Peyer's patch (tissue), 4 donors: ENCODE results near the gene TBXAS1. TPM values are rescaled to one million over a fixed set of nuclear protein-coding genes. Genes with fewer than 3 reads are reported as not detected.

Source experiments
- DNase-seq, 3 donors: peaks; one replicate each; pipeline ENCODE4 v3.0.0-alpha.2; 2017 to 2019
- H3K27ac ChIP-seq, 4 donors: fragments of 200-600 bp; sonication (generic); one replicate each; pipeline ENCODE4 v1.5.1; 2016 to 2019
- H3K27me3 ChIP-seq, 2 donors: fragments of 200-600 bp; sonication (generic); one replicate each; pipeline ENCODE4 v1.5.1; 2019
- H3K36me3 ChIP-seq, 3 donors: fragments of 200-600 bp; sonication (generic); one replicate each; pipeline ENCODE4 v1.5.1; 2016 to 2019
- H3K4me1 ChIP-seq, 4 donors: fragments of 200-600 bp; sonication (generic); one replicate each; pipeline ENCODE4 v1.5.1; 2016 to 2019
- H3K4me3 ChIP-seq, 4 donors: fragments of 200-600 bp; sonication (generic); 1 replicate in 3 of 4; 2 replicates in 1 of 4; pipeline ENCODE4 v1.5.1; 2016 to 2019; ENCODE audit warnings: mild to moderate bottlenecking in 1 of 4
- H3K9me3 ChIP-seq, 4 donors: fragments of 200-600 bp; sonication (generic); one replicate each; pipeline ENCODE4 v1.5.1; 2016 to 2019; ENCODE audit warnings: mild to moderate bottlenecking in 1 of 4
- POLR2A ChIP-seq, 2 donors: fragments of 450-650 bp; IDR thresholded peaks; one replicate each; pipeline ENCODE4 v1.5.1; 2017; ENCODE audit warnings: antibody characterized with exemption in 2 of 2, mild to moderate bottlenecking in 2 of 2, moderate library complexity in 2 of 2
- total RNA-seq, 4 donors: library from RNA; depleted of rRNA; stranded (reverse); fragments of >200 nt; gene quantifications; one replicate each; pipeline ENCODE4 v1.1.0, GENCODE V29; 2016
- TF ChIP-seq, protein P1 (sequence below), 6 experiments: fragments of 450-650 bp in 4 of 6; fragments of 200-600 bp in 2 of 6; sonication (generic) in 1 of 6; IDR thresholded peaks; one replicate each; pipeline ENCODE4 v1.5.1; 2017 to 2019; ENCODE audit warnings: antibody characterized with exemption in 6 of 6, mild to moderate bottlenecking in 3 of 6, moderate library complexity in 1 of 6

The TBXAS1 gene
- total RNA-seq, 4 donors from 2014 or later = 11.2 to 227 (median 33.9) TPM

GRCh38 chr7:139976055-139976837 lies 147.2 kb downstream of the TBXAS1 start:
- Histone ChIP-seq H3K36me3 (no peaks in the 10 kb centered on the region), H3K27me3 (no peaks in the 10 kb centered on the region), H3K4me3 (no peak overlapping the region), H3K9me3 (no peaks in the 10 kb centered on the region), H3K4me1 (no peaks in the 10 kb centered on the region), H3K27ac (no peak overlapping the region)
- DNase-seq = no peak
- TF ChIP-seq POLR2A (IDR thresholded peaks at IDR 0.05) = no peak
- TF ChIP-seq, protein P1, sequence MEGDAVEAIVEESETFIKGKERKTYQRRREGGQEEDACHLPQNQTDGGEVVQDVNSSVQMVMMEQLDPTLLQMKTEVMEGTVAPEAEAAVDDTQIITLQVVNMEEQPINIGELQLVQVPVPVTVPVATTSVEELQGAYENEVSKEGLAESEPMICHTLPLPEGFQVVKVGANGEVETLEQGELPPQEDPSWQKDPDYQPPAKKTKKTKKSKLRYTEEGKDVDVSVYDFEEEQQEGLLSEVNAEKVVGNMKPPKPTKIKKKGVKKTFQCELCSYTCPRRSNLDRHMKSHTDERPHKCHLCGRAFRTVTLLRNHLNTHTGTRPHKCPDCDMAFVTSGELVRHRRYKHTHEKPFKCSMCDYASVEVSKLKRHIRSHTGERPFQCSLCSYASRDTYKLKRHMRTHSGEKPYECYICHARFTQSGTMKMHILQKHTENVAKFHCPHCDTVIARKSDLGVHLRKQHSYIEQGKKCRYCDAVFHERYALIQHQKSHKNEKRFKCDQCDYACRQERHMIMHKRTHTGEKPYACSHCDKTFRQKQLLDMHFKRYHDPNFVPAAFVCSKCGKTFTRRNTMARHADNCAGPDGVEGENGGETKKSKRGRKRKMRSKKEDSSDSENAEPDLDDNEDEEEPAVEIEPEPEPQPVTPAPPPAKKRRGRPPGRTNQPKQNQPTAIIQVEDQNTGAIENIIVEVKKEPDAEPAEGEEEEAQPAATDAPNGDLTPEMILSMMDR (IDR thresholded peaks at IDR 0.05) = no peak

- no peaks in the 10 kb centered on the region for H3K9me3 ChIP-seq
- no peaks in the 10 kb centered on the region for H3K27me3 ChIP-seq
- no peak for DNase-seq
- no peak overlapping the region for H3K4me3 ChIP-seq
- H3K4me1 ChIP-seq = no peaks in the 10 kb centered on the region
- TF ChIP-seq, protein P1 (IDR thresholded peaks at IDR 0.05) = no peak
- no peak for TF ChIP-seq POLR2A (IDR thresholded peaks at IDR 0.05)
- H3K27ac ChIP-seq = no peak overlapping the region
- no peaks in the 10 kb centered on the region for H3K36me3 ChIP-seq
Measured at GRCh38 chr7:139976838-139977656, 148.0 kb downstream of the TBXAS1 start.

- Histone ChIP-seq H3K4me1 (no peaks in the 10 kb centered on the region), H3K36me3 (no peaks in the 10 kb centered on the region), H3K27ac (no peak overlapping the region), H3K9me3 (no peaks in the 10 kb centered on the region), H3K4me3 (no peak overlapping the region), H3K27me3 (no peaks in the 10 kb centered on the region)
- no peak for DNase-seq
- TF ChIP-seq, protein P1 (IDR thresholded peaks at IDR 0.05) = no peak
- no peak for TF ChIP-seq POLR2A (IDR thresholded peaks at IDR 0.05)
Measured at GRCh38 chr7:139981511-139981895, 152.4 kb downstream of the TBXAS1 start.

DNA sequence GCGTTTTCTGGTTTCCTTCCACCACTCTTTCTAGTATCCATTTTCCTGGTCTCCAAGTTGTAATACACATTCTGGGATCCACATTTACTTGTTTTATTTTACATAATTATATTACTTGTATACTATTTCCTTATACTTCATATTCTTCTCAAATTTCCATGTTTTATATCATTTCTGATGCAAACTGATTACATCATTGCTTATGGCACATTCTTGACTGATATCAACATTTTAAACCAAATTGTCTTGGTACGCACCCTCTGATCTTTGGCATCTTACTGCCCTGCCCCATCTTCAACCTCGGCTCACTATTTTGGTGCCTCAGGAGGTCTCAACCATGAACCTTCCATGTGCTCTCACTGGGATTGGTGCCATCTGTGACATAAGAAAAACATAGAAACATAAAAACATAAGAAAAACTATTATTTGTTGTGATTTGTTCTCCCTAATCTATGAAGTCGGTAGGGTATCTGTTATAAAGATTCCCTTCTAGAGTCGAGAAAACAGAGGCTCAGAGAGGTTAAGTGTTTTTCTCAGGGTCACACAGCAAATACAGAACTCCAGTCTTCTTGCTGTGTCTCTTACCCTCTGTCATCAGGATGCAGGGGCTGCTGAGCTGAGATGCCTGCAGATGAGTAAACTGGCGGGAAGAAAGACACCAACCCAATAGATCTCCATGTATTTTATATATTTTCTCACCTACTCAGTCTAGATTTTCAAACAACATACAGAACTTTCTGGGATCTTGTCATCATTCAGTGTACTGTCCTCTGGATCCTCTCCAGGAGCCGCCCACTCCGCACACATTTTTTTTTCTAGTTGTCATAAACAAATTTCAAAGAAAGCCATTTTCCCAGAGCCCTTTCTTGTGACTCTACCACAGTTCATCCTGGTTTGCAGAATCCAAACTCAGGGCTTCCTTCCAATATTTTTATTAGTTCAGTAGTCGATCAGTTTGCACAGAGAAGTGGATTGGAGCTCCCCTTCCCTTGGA lies 154.2 kb downstream of the TBXAS1 start:
- no peak overlapping the region for H3K4me3 ChIP-seq
- no peaks in the 10 kb centered on the region for H3K36me3 ChIP-seq
- no peak overlapping the region for H3K27ac ChIP-seq
- DNase-seq = no peak
- H3K27me3 ChIP-seq = no peaks in the 10 kb centered on the region
- TF ChIP-seq POLR2A (IDR thresholded peaks at IDR 0.05) = no peak
- TF ChIP-seq, protein P1 (IDR thresholded peaks at IDR 0.05) = no peak
- H3K4me1 ChIP-seq = no peaks in the 10 kb centered on the region
- H3K9me3 ChIP-seq = no peaks in the 10 kb centered on the region
